ENCODE results near the gene UTP15. TPM values are rescaled to one million over a fixed set of nuclear protein-coding genes. Genes with fewer than 3 reads are reported as not detected.
A peak's percentile ranks its signal among the peaks of the same experiment; 100 is the strongest.

Gene UTP15
- polyA plus RNA-seq, 3 donors: 2.8 to 8.6 (median 2.8) TPM

DNA sequence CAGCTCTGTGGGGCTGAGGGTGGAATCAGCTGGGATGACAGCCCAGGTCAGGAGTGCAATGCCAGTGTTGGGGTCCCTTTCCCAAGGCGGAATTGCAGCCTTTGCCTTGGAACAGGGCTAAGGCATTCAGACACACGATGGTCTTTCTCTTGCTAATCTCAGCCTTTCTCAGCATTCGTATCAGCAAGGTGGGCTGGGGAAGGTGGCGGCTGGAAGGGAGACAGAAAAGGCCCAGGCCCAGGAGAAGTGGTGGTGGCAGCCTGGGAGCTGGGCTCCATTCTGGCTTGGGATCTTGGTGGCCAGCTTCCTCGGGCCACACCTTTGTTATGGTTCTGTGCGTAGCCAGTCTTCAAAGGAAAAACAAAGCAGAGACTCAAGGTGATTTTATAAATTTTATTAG is 59.3 kb downstream of the UTP15 start:
- Histone ChIP-seq H3K79me2 (ENCODE audit: insufficient read depth, low read length) (no peaks in the 10 kb centered on the region), H4K20me1 (ENCODE audit: insufficient read depth, low read length) (no peaks in the 10 kb centered on the region), H3K27ac (ENCODE audit: low read depth in 1 of 2, low read length in 2 of 2) (no peak overlapping the region), H2AFZ (ENCODE audit: insufficient read depth, low read depth, low read length, poor library complexity, severe bottlenecking) (no peak overlapping the region), H3K4me3 (replicated peaks in 1 of 3; ENCODE audit: low read depth in 2 of 3, low read length in 3 of 3) (peak overlapping the region in 1 of 3 experiments; percentile 74), H3K9me3 (replicated peaks in 1 of 2; ENCODE audit: control insufficient read depth in 1 of 2, insufficient read depth in 1 of 2, low read length in 2 of 2) (no peaks in the 10 kb centered on the region), H3K9ac (ENCODE audit: insufficient read depth, low read length, poor library complexity, severe bottlenecking) (no peak overlapping the region), H3K4me1 (ENCODE audit: control insufficient read depth in 1 of 2, insufficient read depth in 2 of 2, low read length in 2 of 2) (peaks cover 8% of the 10 kb centered on the region in 2 donors), H3K36me3 (replicated peaks in 1 of 2; ENCODE audit: control insufficient read depth in 1 of 2, insufficient read depth in 2 of 2, low read length in 2 of 2) (no peaks in the 10 kb centered on the region), H3K27me3 (ENCODE audit: control insufficient read depth in 2 of 2, insufficient read depth in 2 of 2, low read length in 2 of 2) (peaks cover 32 to 49% of the 10 kb centered on the region in 2 donors), H3K4me2 (replicated peaks; ENCODE audit: extremely low read depth, low read length, poor library complexity, severe bottlenecking) (no peak overlapping the region)
- Mint-ChIP-seq H3K27ac (no peak overlapping the region), H3K27me3 (ENCODE audit: low read depth in 3 of 3) (peaks cover 33 to 47% (median 36%) of the 10 kb centered on the region in 3 donors), H3K4me1 (peaks cover 8% of the 10 kb centered on the region), H3K36me3 (no peaks in the 10 kb centered on the region), H3K9me3 (peaks cover 0 to 4% (median 0%) of the 10 kb centered on the region in 7 donors), H3K4me3 (peak overlapping the region in 1 of 2 donors; percentile 48)
- TF ChIP-seq, protein P1, sequence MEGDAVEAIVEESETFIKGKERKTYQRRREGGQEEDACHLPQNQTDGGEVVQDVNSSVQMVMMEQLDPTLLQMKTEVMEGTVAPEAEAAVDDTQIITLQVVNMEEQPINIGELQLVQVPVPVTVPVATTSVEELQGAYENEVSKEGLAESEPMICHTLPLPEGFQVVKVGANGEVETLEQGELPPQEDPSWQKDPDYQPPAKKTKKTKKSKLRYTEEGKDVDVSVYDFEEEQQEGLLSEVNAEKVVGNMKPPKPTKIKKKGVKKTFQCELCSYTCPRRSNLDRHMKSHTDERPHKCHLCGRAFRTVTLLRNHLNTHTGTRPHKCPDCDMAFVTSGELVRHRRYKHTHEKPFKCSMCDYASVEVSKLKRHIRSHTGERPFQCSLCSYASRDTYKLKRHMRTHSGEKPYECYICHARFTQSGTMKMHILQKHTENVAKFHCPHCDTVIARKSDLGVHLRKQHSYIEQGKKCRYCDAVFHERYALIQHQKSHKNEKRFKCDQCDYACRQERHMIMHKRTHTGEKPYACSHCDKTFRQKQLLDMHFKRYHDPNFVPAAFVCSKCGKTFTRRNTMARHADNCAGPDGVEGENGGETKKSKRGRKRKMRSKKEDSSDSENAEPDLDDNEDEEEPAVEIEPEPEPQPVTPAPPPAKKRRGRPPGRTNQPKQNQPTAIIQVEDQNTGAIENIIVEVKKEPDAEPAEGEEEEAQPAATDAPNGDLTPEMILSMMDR (IDR thresholded peaks at IDR 0.05): no peak
- intact Hi-C loops (cut with micrococcal nuclease): no loop called here
- no peak for DNase-seq
- 85% methylated on average over 3 of the region's 6 CpGs for WGBS (ENCODE audit: insufficient coverage)

DNA sequence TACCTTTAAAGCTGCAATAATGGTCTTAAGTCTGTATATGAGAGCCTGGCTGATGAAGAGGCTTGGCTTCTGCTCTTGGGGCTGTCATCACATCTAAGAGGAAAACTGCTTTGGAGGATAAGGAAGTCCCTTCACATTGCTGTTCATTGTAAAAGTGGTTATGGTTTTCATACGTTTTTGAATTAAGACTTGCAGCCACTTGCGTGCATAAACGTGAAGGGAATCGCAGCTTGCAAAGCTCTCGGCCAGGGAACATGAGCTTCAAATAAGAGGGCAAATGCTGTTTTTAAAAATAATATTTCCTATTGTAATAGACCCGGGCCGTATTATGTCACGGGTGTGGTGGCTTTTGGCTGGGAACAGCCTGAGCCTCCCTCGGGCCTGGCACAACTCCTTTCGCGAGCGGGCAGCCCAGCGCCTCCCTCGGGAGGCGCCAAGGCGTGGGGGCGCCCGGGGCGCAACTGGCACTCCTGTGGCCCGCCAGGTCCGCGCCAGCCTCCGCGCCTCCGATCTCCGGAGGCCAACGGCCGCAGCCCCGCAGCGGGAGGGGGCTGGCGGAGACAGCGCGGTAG is 59.9 kb downstream of the UTP15 start:
- TF ChIP-seq, protein P1 (IDR thresholded peaks at IDR 0.05): no peak
- DNase-seq: no peak
- Histone ChIP-seq H3K4me3 (replicated peaks in 1 of 3; ENCODE audit: low read depth in 2 of 3, low read length in 3 of 3) (peak overlapping the region; percentile 5 to 74 (median 9)), H4K20me1 (ENCODE audit: insufficient read depth, low read length) (no peaks in the 10 kb centered on the region), H3K79me2 (ENCODE audit: insufficient read depth, low read length) (no peaks in the 10 kb centered on the region), H3K9me3 (replicated peaks in 1 of 2; ENCODE audit: control insufficient read depth in 1 of 2, insufficient read depth in 1 of 2, low read length in 2 of 2) (no peaks in the 10 kb centered on the region), H3K4me2 (replicated peaks; ENCODE audit: extremely low read depth, low read length, poor library complexity, severe bottlenecking) (peak overlapping the region; percentile 83), H3K4me1 (ENCODE audit: control insufficient read depth in 1 of 2, insufficient read depth in 2 of 2, low read length in 2 of 2) (peaks cover 8% of the 10 kb centered on the region in 2 donors), H3K27ac (ENCODE audit: low read depth in 1 of 2, low read length in 2 of 2) (no peak overlapping the region), H3K27me3 (ENCODE audit: control insufficient read depth in 2 of 2, insufficient read depth in 2 of 2, low read length in 2 of 2) (peaks cover 35 to 53% of the 10 kb centered on the region in 2 donors), H3K9ac (ENCODE audit: insufficient read depth, low read length, poor library complexity, severe bottlenecking) (peak overlapping the region; percentile 32), H2AFZ (ENCODE audit: insufficient read depth, low read depth, low read length, poor library complexity, severe bottlenecking) (peak overlapping the region; percentile 71), H3K36me3 (replicated peaks in 1 of 2; ENCODE audit: control insufficient read depth in 1 of 2, insufficient read depth in 2 of 2, low read length in 2 of 2) (no peaks in the 10 kb centered on the region)
- Mint-ChIP-seq H3K4me3 (peak overlapping the region; percentile 66 to 85), H3K4me1 (peaks cover 8% of the 10 kb centered on the region), H3K27me3 (ENCODE audit: low read depth in 3 of 3) (peaks cover 34 to 47% (median 36%) of the 10 kb centered on the region in 3 donors), H3K36me3 (no peaks in the 10 kb centered on the region), H3K9me3 (peaks cover 0 to 4% (median 0%) of the 10 kb centered on the region in 7 donors), H3K27ac (no peak overlapping the region)
- intact Hi-C loops (cut with micrococcal nuclease): no loop called here
- 0% methylated on average over 33 of the region's 33 CpGs for WGBS (ENCODE audit: insufficient coverage)

Data from CD14-positive monocyte (primary cell).